WTC11 (cell line): ENCODE data around the gene TMEM79. TPM values are rescaled to one million over a fixed set of nuclear protein-coding genes. Genes with fewer than 3 reads are reported as not detected.

Source experiments
- ATAC-seq: fragments of 200-7000 bp; cut with Tn5 transposase; 2 replicates; pipeline ENCODE4 v1.10.0; 2021; ENCODE audit warnings: mild to moderate bottlenecking, moderate library complexity
- CTCF ChIA-PET: fragments of 300-600 bp; sonication (Branson Sonifier 250); formaldehyde crosslinking; loops from one replicate; lab custom pipeline; 2021; ENCODE audit warnings: antibody characterized with exemption; lab: Charles Lee
- POLR2A ChIA-PET: fragments of 350-600 bp; sonication (Branson Sonifier 250); formaldehyde crosslinking; loops from one replicate; lab custom pipeline; 2021; ENCODE audit warnings: antibody characterized with exemption; lab: Charles Lee
- DNase-seq: peaks from one replicate; pipeline ENCODE4 v3.0.0; 2021; ENCODE audit warnings: low spot score
- H3K27ac Mint-ChIP-seq: 2 replicates; pipeline ENCODE4 v1.8.0; 2021; ENCODE audit warnings: mixed read lengths
- H3K27me3 Mint-ChIP-seq: 2 replicates; pipeline ENCODE4 v1.8.0; 2021; ENCODE audit warnings: low read depth, mild to moderate bottlenecking, moderate library complexity, mixed read lengths
- H3K36me3 Mint-ChIP-seq: 2 replicates; pipeline ENCODE4 v1.8.0; 2021; ENCODE audit warnings: mixed read lengths
- H3K4me1 Mint-ChIP-seq: 2 replicates; pipeline ENCODE4 v1.8.0; 2022; ENCODE audit warnings: mixed read lengths
- H3K4me3 Mint-ChIP-seq: 2 replicates; pipeline ENCODE4 v1.8.0; 2021; ENCODE audit warnings: mild to moderate bottlenecking, moderate library complexity, mixed read lengths
- H3K9me3 Mint-ChIP-seq: 2 replicates; pipeline ENCODE4 v1.8.0; 2021; ENCODE audit warnings: mixed read lengths
- ATF3 ChIP-seq: sonication (generic); formaldehyde crosslinking; conservative IDR thresholded peaks from 2 replicates; pipeline ENCODE4 v1.8.1; 2022; ENCODE audit warnings: mild to moderate bottlenecking, missing genetic modification reagents
- ATF6 ChIP-seq: sonication (generic); formaldehyde crosslinking; IDR thresholded peaks from 2 replicates; pipeline ENCODE4 v1.8.1; 2023; ENCODE audit warnings: mild to moderate bottlenecking, missing genetic modification reagents
- FOXJ3 ChIP-seq: sonication (generic); formaldehyde crosslinking; IDR thresholded peaks from 2 replicates; pipeline ENCODE4 v1.9.0; 2021; ENCODE audit warnings: missing genetic modification reagents, mild to moderate bottlenecking, borderline replicate concordance
- FOXK1 ChIP-seq: sonication (generic); formaldehyde crosslinking; IDR thresholded peaks from 2 replicates; pipeline ENCODE4 v1.8.0; 2022; ENCODE audit warnings: mild to moderate bottlenecking, moderate library complexity, missing genetic modification reagents
- FOXP1 ChIP-seq: sonication (generic); formaldehyde crosslinking; IDR thresholded peaks from 2 replicates; pipeline ENCODE4 v1.8.0; 2022; ENCODE audit warnings: missing genetic modification reagents, mild to moderate bottlenecking, moderate library complexity, borderline replicate concordance
- NR1H2 ChIP-seq: sonication (generic); formaldehyde crosslinking; IDR thresholded peaks from 2 replicates; pipeline ENCODE4 v1.9.0; 2021; ENCODE audit warnings: mild to moderate bottlenecking, moderate library complexity, missing genetic modification reagents
- NR2C2 ChIP-seq: sonication (generic); formaldehyde crosslinking; IDR thresholded peaks from 2 replicates; pipeline ENCODE4 v1.8.0; 2022; ENCODE audit warnings: mild to moderate bottlenecking, missing genetic modification reagents
- SOX15 ChIP-seq: fragments of 250-450 bp; sonication (Bioruptor Pico); IDR thresholded peaks from 2 replicates; pipeline ENCODE4 v1.9.0; 2021; ENCODE audit warnings: mild to moderate bottlenecking
- SP1 ChIP-seq: sonication (generic); formaldehyde crosslinking; conservative IDR thresholded peaks from 2 replicates; pipeline ENCODE4 v1.8.1; 2022; ENCODE audit warnings: missing genetic modification reagents
- ZNF232 ChIP-seq: sonication (generic); formaldehyde crosslinking; IDR thresholded peaks from 2 replicates; pipeline ENCODE4 v1.8.0; 2022; ENCODE audit warnings: mild to moderate bottlenecking, missing genetic modification reagents
- ZNF396 ChIP-seq: fragments of 250-450 bp; sonication (Bioruptor Pico); IDR thresholded peaks from 2 replicates; pipeline ENCODE4 v1.8.0; 2021; ENCODE audit warnings: mild to moderate bottlenecking, moderate library complexity, borderline replicate concordance
- ZSCAN18 ChIP-seq: fragments of 250-450 bp; sonication (Bioruptor Pico); IDR thresholded peaks from 2 replicates; pipeline ENCODE4 v2.1.2; 2022; ENCODE audit warnings: mild to moderate bottlenecking, moderate library complexity
- total RNA-seq: library from RNA; stranded (reverse); gene quantifications from 3 replicates; pipeline ENCODE4 v1.2.3, GENCODE V29; 2021
- TF ChIP-seq, protein P1 (sequence below): fragments of 250-450 bp; sonication (Bioruptor Pico); IDR thresholded peaks from 2 replicates; pipeline ENCODE4 v1.8.0; 2021; ENCODE audit warnings: mild to moderate bottlenecking
- TF ChIP-seq, protein P2 (sequence below): sonication (generic); formaldehyde crosslinking; IDR thresholded peaks from 2 replicates; pipeline ENCODE4 v1.8.0; 2023; ENCODE audit warnings: missing genetic modification reagents, mild to moderate bottlenecking, borderline replicate concordance
- TF ChIP-seq, protein P3 (sequence below): fragments of 200-600 bp; IDR thresholded peaks from 2 replicates; pipeline ENCODE4 v1.8.0; 2022; ENCODE audit warnings: antibody characterized with exemption

TMEM79 gene
- total RNA-seq, 1 experiment from 2014 or later = 2.2 TPM

- TF ChIP-seq ATF3 (CRISPR knock-in tag) (no peak), NR2C2 (CRISPR knock-in tag) (no peak), FOXJ3 (CRISPR knock-in tag) (no peak), SOX15 (CRISPR knock-in tag) (no peak)
These were observed 7.2 kb upstream of the TMEM79 start (continued) for GRCh38 chr1:156276966-156277381.

DNA sequence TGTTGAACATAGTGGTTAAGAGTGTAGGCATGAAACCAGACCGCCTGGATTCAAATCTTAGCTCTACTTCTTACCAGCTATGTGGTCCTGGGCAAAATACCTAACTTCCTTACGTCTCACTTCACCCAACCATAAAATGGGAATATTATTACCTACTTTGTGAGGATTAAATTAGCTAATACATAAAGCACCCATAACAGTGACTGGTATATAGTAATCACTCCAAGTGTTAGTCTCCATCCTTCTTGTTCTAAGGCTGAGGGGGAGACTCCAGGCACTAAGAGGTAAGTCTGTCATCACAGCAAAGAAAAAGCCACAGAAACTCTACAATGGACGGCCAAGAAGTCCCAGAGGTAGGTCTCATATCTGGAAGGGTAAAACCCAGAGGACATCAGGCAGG, 4.3 kb upstream of the TMEM79 start:
- no peak for DNase-seq
- no peak for ATAC-seq
- no peak overlapping the region for H3K27ac Mint-ChIP-seq
- peaks cover 38% of the 10 kb centered on the region for H3K36me3 Mint-ChIP-seq
- ChIA-PET CTCF (interaction anchor here (0.9 to 1.3 kb wide), 4 partner anchors 15 to 150 kb away, joined by 3 read pairs; no protein-coding TSS in a partner anchor), POLR2A (no interaction called here)
- no peaks in the 10 kb centered on the region for H3K27me3 Mint-ChIP-seq
- peak overlapping the region; percentile 22; the same call in 1 of the 2 replicates for H3K4me3 Mint-ChIP-seq
- no peaks in the 10 kb centered on the region for H3K9me3 Mint-ChIP-seq
- TF ChIP-seq ATF6 (CRISPR knock-in tag) = no peak
- TF ChIP-seq, protein P1, sequence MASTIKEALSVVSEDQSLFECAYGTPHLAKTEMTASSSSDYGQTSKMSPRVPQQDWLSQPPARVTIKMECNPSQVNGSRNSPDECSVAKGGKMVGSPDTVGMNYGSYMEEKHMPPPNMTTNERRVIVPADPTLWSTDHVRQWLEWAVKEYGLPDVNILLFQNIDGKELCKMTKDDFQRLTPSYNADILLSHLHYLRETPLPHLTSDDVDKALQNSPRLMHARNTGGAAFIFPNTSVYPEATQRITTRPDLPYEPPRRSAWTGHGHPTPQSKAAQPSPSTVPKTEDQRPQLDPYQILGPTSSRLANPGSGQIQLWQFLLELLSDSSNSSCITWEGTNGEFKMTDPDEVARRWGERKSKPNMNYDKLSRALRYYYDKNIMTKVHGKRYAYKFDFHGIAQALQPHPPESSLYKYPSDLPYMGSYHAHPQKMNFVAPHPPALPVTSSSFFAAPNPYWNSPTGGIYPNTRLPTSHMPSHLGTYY (CRISPR knock-in tag) = no peak
- no peak for TF ChIP-seq ZSCAN18 (CRISPR knock-in tag)
- TF ChIP-seq, protein P2, sequence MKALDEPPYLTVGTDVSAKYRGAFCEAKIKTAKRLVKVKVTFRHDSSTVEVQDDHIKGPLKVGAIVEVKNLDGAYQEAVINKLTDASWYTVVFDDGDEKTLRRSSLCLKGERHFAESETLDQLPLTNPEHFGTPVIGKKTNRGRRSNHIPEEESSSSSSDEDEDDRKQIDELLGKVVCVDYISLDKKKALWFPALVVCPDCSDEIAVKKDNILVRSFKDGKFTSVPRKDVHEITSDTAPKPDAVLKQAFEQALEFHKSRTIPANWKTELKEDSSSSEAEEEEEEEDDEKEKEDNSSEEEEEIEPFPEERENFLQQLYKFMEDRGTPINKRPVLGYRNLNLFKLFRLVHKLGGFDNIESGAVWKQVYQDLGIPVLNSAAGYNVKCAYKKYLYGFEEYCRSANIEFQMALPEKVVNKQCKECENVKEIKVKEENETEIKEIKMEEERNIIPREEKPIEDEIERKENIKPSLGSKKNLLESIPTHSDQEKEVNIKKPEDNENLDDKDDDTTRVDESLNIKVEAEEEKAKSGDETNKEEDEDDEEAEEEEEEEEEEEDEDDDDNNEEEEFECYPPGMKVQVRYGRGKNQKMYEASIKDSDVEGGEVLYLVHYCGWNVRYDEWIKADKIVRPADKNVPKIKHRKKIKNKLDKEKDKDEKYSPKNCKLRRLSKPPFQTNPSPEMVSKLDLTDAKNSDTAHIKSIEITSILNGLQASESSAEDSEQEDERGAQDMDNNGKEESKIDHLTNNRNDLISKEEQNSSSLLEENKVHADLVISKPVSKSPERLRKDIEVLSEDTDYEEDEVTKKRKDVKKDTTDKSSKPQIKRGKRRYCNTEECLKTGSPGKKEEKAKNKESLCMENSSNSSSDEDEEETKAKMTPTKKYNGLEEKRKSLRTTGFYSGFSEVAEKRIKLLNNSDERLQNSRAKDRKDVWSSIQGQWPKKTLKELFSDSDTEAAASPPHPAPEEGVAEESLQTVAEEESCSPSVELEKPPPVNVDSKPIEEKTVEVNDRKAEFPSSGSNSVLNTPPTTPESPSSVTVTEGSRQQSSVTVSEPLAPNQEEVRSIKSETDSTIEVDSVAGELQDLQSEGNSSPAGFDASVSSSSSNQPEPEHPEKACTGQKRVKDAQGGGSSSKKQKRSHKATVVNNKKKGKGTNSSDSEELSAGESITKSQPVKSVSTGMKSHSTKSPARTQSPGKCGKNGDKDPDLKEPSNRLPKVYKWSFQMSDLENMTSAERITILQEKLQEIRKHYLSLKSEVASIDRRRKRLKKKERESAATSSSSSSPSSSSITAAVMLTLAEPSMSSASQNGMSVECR (CRISPR knock-in tag) = no peak
- no peak for TF ChIP-seq ZNF396
- no peak for TF ChIP-seq FOXK1 (CRISPR knock-in tag)
- no peak for TF ChIP-seq FOXP1 (CRISPR knock-in tag)
- TF ChIP-seq NR1H2 (CRISPR knock-in tag) = no peak
- TF ChIP-seq ZNF232 = no peak
- no peak for TF ChIP-seq SP1 (CRISPR knock-in tag)
- TF ChIP-seq, protein P3, sequence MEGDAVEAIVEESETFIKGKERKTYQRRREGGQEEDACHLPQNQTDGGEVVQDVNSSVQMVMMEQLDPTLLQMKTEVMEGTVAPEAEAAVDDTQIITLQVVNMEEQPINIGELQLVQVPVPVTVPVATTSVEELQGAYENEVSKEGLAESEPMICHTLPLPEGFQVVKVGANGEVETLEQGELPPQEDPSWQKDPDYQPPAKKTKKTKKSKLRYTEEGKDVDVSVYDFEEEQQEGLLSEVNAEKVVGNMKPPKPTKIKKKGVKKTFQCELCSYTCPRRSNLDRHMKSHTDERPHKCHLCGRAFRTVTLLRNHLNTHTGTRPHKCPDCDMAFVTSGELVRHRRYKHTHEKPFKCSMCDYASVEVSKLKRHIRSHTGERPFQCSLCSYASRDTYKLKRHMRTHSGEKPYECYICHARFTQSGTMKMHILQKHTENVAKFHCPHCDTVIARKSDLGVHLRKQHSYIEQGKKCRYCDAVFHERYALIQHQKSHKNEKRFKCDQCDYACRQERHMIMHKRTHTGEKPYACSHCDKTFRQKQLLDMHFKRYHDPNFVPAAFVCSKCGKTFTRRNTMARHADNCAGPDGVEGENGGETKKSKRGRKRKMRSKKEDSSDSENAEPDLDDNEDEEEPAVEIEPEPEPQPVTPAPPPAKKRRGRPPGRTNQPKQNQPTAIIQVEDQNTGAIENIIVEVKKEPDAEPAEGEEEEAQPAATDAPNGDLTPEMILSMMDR = no peak
- TF ChIP-seq, all 79 proteins: peak for 0
- peaks cover 24% of the 10 kb centered on the region for H3K4me1 Mint-ChIP-seq
